ENCODE data around the gene TLE4.
A peak's percentile ranks its signal among the peaks of the same experiment; 100 is the strongest.
"Not testable (repeated sequence)": the region's sequence is repeated elsewhere in the genome, so short reads cannot be mapped to it uniquely, and the experiment has no call there.

TLE4 gene

DNA sequence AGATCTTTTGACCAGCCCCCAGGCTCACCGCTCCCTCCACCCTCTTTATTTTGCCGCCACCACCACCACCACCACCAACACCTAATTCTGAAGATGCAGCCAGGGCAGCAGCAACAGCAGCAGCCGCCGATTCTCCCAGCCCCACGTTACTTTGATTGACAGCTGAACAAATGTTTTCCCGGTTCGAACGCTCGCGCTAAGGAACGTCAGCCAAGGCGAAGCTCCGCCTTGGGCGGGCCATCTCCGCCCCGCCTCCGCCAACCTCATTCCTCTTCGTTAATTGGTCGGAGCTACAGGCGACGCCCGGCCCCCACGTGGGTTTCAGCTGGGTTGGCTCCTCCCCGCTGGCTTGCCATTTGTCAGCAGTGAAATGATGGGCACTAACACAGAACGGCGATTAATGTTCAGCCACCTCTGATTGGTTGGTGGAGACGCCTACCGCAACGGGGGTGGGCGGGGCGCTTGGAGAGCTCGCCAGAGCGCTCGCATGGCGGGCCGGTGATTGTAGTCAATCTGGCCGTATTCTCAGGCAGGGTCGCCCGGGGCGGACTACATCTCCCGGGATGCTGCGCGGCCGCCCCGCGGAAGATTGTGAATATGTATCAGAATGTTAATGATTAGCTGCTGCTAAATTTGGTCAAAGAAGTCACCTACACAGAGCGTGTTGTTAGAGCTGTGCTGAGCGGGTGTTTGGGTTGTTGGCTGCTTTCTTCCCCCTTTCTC is at the start of gene TLE4:
TSS of gene TLE4 (plus strand) at position 657 of the 723 bp plus-strand sequence. CDS start 826 bp downstream, outside the sequence.
- DNase-seq (ENCODE audit: low spot score), result peak; percentile 98

- DNase-seq (ENCODE audit: low spot score), result no peak
Observed at GRCh38 chr9:79522793-79523192, 49.0 kb upstream of the TLE4 start.

- DNase-seq (ENCODE audit: low spot score), result no peak
Observed at GRCh38 chr9:79524266-79524665, 47.5 kb upstream of the TLE4 start.

GRCh38 chr9:79526149-79526672 is 45.6 kb upstream of the TLE4 start:
- DNase-seq (ENCODE audit: low spot score), result no peak

- no peak for DNase-seq (ENCODE audit: low spot score)
Observed at GRCh38 chr9:79535534-79535933, 36.2 kb upstream of the TLE4 start.

GRCh38 chr9:79537838-79538237 is 33.9 kb upstream of the TLE4 start:
- no peak for DNase-seq (ENCODE audit: low spot score)

- no peak for DNase-seq (ENCODE audit: low spot score)
Observed at GRCh38 chr9:79542735-79543620, 28.8 kb upstream of the TLE4 start.

GRCh38 chr9:79544375-79544774 is 27.4 kb upstream of the TLE4 start:
- DNase-seq (ENCODE audit: low spot score), result not testable (repeated sequence)

DNA sequence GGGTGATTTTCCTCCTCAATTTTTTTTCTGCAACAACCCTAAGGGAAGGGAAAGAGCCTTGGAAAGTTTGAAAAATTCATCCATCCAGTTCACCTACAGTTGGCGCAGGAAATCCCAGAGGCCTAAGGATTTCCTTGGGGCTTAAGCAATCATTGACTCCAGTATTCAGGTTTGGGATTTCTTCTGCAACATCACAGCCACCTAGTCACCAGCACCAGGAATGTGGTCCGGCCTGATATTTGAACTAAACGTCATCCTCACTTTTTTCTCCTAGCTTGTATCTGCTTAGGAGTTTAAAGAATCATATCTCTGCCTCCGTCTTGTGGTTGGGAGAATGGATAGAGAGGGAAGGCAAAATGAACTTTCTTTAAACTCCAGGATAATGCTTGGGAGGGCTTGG is 20.2 kb upstream of the TLE4 start:
- no peak for DNase-seq (ENCODE audit: low spot score)

GRCh38 chr9:79551994-79552393 is 19.8 kb upstream of the TLE4 start:
- no peak for DNase-seq (ENCODE audit: low spot score)

GRCh38 chr9:79555474-79556089 is 16.2 kb upstream of the TLE4 start:
- no peak for DNase-seq (ENCODE audit: low spot score)

GRCh38 chr9:79559495-79560181 is 12.1 kb upstream of the TLE4 start:
- DNase-seq (ENCODE audit: low spot score), result no peak

DNA sequence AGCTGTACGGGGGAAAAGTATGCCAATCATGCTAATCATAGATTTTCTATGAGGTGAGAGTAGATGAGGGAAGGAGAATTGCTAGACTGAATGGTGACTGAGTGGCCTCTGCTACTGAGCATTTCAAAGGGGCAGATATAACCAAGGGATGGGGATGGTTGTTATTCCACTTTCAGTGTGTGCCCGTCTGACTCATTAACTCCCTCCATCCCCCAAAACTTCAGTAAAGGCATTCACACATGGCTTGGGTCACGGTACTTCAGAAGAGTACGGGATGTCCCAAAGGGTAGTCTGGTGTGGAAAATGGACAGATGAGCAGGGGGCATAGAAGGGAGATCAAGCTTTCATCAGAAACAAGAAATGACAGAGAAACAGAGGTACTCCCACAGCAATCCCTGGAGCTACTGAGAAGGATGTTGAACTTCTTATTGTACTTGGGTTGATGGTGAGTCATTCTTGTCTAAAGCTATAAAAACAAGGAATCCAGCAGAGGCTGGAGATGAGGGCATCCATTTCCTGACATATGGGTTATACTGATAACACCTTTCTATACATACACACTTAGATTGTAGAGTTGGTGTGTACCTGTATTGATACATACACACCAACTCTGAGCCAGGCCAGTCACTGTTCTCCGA is 8.9 kb upstream of the TLE4 start:
- DNase-seq (ENCODE audit: low spot score), result no peak

DNA sequence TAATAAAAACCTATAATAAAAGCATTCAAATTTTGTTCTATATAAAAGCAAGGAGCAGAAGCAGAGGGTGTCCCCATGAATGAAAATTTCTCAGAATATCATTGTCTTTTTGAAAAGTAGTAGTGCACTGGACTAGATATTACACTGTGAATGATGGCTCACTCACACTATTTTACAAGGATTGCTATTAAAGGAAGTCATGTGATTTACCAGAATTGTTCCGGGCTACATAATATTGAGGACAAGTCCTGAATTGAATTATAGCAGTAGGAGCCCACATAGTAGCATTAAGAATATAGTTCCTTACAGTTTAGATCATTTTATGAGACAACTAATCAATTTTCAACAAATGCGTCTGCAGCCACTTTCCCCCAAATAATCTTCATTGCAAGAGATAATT is 7.7 kb upstream of the TLE4 start:
- no peak for DNase-seq (ENCODE audit: low spot score)

DNA sequence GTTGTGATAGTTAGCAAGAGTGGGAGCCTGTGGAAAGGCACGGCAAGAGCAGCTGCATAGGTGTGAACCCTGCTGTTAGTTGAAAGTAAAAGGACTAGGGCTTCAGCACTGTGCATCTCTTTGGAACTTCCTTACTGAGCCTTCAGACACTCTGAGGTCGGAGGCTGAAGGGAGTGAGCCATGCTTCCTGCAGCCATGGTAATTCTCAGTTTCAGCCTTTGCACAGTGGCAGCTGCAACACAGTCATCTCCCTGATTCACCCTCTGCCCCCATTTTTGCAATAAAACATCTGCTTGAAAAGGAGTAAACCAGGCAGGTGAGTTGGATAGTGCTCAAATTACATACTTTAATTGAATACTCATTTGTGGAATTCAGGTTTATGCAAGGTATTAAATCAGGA is 6.5 kb upstream of the TLE4 start:
- DNase-seq (ENCODE audit: low spot score), result no peak

DNA sequence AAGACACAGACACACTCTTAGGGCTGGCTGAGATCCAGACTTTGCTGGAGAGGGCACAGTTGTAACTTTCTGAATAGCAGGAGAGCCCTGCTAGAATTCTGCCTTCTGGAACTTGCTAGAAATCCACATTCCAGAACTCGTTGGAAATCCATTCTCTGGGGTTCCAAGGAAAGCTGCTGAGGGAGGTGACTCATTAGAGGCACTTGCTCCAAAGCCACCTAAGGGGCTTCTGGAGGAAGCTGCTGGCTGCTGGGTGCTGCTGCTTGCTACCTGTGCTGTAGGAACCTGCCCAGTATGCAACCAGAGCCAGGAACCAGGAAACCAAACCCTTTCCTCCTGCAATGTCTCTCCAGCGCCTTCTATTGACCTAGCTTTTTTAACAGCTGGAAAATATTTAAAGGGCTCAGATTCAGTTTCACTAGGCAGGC is 4.1 kb upstream of the TLE4 start:
- DNase-seq (ENCODE audit: low spot score), result no peak

DNA sequence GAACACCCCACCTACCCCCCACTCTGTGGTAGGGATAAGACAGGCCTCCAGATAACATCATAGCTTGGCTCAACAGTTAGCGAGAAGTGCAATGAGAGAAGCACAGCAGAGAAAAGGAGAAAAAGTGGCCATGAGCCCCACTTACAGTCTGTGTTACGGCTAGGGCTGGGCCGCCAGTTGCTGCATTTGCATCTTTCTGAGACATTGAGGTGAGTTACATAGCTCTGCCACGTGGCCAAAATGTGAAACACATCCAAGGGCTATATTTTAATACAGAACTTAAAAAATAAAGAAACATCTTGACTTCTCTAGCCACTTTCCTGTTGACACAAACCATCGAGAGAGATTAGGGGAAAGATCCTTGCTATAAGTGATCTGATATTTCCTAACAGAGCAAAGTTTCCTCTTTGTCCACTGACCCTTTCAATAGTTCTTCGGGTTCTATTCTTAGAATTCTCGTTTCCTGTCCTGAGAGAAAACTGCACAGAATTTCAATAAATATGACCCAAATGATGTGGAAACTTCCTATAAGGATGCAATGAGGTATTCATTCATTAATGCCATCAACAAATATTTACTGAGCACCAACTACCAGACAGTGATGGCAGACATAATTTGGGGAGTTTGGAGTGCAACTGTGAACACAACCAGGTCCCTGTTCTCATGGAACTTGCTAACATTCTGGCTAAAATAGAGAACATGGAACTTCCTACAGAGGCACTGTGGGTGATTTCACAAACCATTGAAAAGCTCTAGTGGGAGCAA is 3.2 kb upstream of the TLE4 start:
- DNase-seq (ENCODE audit: low spot score), result no peak

DNA sequence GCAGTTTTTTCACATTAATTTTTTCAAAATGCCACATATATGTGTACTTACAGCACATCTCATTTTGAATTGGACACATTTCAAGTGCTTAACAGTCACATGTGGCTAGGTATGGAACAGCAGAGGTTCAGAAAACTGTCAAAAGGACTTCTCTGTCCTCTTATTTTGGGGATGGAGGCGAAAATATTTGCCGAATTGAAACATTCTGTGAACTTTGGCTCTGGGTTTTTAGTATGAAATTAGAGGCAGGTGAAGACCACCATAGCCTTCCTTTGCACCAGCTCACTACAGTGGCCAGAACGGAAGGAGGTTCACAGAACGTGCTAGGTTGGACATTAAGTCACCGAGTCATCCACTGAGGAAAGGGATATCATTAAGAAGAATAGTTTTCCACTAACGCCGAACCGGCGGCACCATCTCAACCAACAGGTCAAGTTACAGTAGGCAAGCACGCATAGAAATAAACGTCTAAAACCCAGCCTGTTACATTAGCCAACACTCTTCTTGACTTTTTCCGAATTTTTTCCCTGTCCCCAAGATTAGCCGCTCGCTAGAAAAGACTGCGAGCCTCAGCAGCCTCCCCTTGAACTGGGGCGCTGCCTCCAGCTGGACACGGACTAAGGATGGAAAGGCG is 1.8 kb upstream of the TLE4 start:
- no peak for DNase-seq (ENCODE audit: low spot score)

GRCh38 chr9:79570448-79571308 is 1.1 kb upstream of the TLE4 start:
- DNase-seq (ENCODE audit: low spot score), result peak; percentile 11
